Measurements from ENCODE around the gene DUSP7.

DUSP7 gene

GRCh38 chr3:52007291-52007690 is 49.1 kb downstream of the DUSP7 start:
- H3K4me3 ChIP-seq (replicated peaks; ENCODE audit: low read depth, low read length) = no peak overlapping the region
- DNase-seq (ENCODE audit: extremely low read depth, low read depth) = no peak
- TF ChIP-seq CTCF (IDR thresholded peaks at IDR 0.05; ENCODE audit: low read depth, low read length, missing control alignments) = no peak

DNA sequence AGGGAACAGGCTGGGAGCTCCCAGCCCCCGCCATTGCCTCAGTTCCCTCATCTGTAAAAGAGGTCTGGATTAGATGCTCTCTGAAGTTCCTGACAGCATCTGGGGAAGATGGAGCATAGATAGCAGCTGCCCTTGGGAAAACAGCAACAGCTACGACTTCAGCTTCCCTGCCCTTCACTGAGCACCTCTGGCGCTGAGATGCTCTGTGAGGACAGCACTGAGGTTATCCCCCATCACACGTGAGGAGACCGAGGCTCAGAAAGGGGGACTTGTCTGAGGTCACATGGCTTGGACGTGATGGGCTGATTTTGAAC is 49.6 kb downstream of the DUSP7 start:
- no peak for TF ChIP-seq CTCF (IDR thresholded peaks at IDR 0.05; ENCODE audit: low read depth, low read length, missing control alignments)
- no peak overlapping the region for H3K4me3 ChIP-seq (replicated peaks; ENCODE audit: low read depth, low read length)
- DNase-seq (ENCODE audit: extremely low read depth, low read depth) = no peak

GRCh38 chr3:52006017-52006819 is 50.2 kb downstream of the DUSP7 start:
- TF ChIP-seq CTCF (IDR thresholded peaks at IDR 0.05; ENCODE audit: low read depth, low read length, missing control alignments) = no peak
- no peak overlapping the region for H3K4me3 ChIP-seq (replicated peaks; ENCODE audit: low read depth, low read length)
- no peak for DNase-seq (ENCODE audit: extremely low read depth, low read depth)

DNA sequence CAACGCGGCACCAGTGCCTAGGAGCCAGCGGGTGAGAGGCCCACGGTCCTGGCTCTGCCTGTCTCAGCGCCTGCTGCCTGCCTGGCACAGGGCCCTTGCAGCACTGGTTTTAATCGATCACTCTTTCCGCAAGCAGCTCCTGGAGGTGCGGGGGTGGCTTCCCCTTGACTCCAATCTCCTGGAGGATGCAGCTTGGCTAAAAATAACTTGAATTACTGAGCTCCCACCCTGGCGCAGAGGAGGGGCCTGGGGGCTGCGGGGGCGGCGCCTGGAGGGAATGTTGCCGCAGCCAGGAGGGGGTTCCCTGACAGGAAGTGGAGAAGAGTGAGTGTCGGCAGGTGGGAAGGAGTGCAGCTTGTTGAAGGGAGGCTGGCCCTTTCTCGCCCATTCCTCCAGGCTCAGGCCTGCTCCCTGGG is 50.8 kb downstream of the DUSP7 start:
- no peak for TF ChIP-seq CTCF (IDR thresholded peaks at IDR 0.05; ENCODE audit: low read depth, low read length, missing control alignments)
- no peak overlapping the region for H3K4me3 ChIP-seq (replicated peaks; ENCODE audit: low read depth, low read length)
- DNase-seq (ENCODE audit: extremely low read depth, low read depth) = peak; percentile 50

GRCh38 chr3:52004906-52005395 is 51.4 kb downstream of the DUSP7 start:
- no peak for TF ChIP-seq CTCF (IDR thresholded peaks at IDR 0.05; ENCODE audit: low read depth, low read length, missing control alignments)
- DNase-seq (ENCODE audit: extremely low read depth, low read depth) = no peak
- no peak overlapping the region for H3K4me3 ChIP-seq (replicated peaks; ENCODE audit: low read depth, low read length)

DNA sequence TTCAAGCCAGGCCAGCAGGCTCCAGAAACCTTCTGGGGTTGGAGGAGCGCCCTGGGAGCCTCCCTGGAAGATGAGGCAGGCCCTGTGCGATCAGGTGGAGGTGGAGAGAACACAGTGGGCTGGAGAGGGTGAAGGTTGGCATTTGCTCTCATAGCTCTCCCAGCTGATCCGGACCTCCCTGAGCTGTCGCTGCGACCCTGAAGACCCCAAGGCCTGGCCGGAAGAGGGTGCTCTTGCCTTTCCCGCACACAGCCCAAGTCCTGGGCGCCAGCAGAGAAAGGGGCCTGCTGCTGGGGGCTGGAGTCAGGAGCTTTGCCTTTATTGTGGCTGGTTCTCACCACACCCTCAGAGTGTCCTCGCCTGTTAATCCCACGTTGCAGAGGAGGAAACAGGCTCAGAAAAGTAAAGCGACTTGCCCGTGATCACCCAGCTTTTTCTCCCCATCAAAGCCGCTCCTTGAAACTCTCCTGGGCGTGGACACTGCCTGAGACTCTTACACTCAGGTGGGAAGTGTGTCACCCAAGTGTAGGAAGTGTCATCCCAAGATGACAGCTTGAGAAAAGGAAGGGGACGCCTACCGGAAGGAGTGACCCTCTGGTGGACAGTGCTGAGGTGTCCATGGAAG is 52.1 kb downstream of the DUSP7 start:
- no peak overlapping the region for H3K4me3 ChIP-seq (replicated peaks; ENCODE audit: low read depth, low read length)
- no peak for DNase-seq (ENCODE audit: extremely low read depth, low read depth)
- peak; percentile 77 for TF ChIP-seq CTCF (IDR thresholded peaks at IDR 0.05; ENCODE audit: low read depth, low read length, missing control alignments)
